Esophagus muscularis mucosa (tissue), 4 donors: Measurements from ENCODE around the gene PAX1.

Source experiments
- EP300 ChIP-seq: sonication (generic); formaldehyde crosslinking; IDR thresholded peaks from one replicate; pipeline ENCODE4 v1.6.1; 2017; ENCODE audit warnings: antibody characterized with exemption
- POLR2A ChIP-seq: fragments of 450-650 bp; IDR thresholded peaks from one replicate; pipeline ENCODE4 v1.6.1; 2017; ENCODE audit warnings: antibody characterized with exemption, moderate library complexity, mild to moderate bottlenecking, low read depth
- TF ChIP-seq, protein P1 (sequence below), 3 experiments: fragments of 200-600 bp in 2 of 3; fragments of 450-650 bp in 1 of 3; sonication (generic) in 2 of 3; IDR thresholded peaks; one replicate each; pipeline ENCODE4 v1.5.1; 2017 to 2019; ENCODE audit warnings: antibody characterized with exemption in 3 of 3, mild to moderate bottlenecking in 2 of 3, moderate library complexity in 1 of 3

DNA sequence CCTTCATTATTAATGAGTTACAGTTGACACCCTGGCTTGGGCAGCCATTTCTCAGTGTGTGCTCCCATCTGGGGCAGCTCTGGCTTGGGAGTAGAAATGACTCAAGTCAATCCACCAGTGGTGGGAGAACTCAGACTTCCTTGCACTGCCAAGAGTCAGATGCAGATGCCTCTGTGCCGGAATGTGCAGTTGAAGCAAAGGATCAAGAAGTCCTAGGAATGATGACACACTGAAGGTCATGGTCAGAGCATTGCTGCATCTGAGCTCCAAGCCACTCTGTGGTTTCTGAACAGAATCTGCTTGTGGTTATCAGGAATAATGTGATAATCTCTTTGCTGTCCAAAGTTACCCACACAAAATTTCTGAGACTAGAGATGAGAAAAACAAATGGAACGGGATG lies 19.5 kb upstream of the PAX1 start:
- no peak for TF ChIP-seq POLR2A
- no peak for TF ChIP-seq EP300
- TF ChIP-seq, protein P1, sequence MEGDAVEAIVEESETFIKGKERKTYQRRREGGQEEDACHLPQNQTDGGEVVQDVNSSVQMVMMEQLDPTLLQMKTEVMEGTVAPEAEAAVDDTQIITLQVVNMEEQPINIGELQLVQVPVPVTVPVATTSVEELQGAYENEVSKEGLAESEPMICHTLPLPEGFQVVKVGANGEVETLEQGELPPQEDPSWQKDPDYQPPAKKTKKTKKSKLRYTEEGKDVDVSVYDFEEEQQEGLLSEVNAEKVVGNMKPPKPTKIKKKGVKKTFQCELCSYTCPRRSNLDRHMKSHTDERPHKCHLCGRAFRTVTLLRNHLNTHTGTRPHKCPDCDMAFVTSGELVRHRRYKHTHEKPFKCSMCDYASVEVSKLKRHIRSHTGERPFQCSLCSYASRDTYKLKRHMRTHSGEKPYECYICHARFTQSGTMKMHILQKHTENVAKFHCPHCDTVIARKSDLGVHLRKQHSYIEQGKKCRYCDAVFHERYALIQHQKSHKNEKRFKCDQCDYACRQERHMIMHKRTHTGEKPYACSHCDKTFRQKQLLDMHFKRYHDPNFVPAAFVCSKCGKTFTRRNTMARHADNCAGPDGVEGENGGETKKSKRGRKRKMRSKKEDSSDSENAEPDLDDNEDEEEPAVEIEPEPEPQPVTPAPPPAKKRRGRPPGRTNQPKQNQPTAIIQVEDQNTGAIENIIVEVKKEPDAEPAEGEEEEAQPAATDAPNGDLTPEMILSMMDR (IDR thresholded peaks at IDR 0.05) = no peak
